ENCODE measurements around the gene SDK1.

Gene SDK1

GRCh38 chr7:3844540-3845151, 543.6 kb downstream of the SDK1 start:
- DNase-seq: no peak

GRCh38 chr7:3846738-3847137, 545.7 kb downstream of the SDK1 start:
- no peak for DNase-seq

- no peak for DNase-seq
These were observed 546.3 kb downstream of the SDK1 start for GRCh38 chr7:3847336-3847735.

- DNase-seq: no peak
These were observed 558.4 kb downstream of the SDK1 start for GRCh38 chr7:3859431-3859830.

- no peak for DNase-seq
These were observed 559.9 kb downstream of the SDK1 start for GRCh38 chr7:3860932-3861331.

GRCh38 chr7:3861386-3861785, 560.3 kb downstream of the SDK1 start:
- no peak for DNase-seq

GRCh38 chr7:3861941-3862340, 560.9 kb downstream of the SDK1 start:
- no peak for DNase-seq

- no peak for DNase-seq
These were observed 561.7 kb downstream of the SDK1 start for GRCh38 chr7:3862774-3863173.

- DNase-seq: no peak
These were observed 565.2 kb downstream of the SDK1 start for GRCh38 chr7:3866277-3866676.

GRCh38 chr7:3867863-3868262, 566.8 kb downstream of the SDK1 start:
- DNase-seq: no peak

GRCh38 chr7:3879355-3880075, 578.5 kb downstream of the SDK1 start:
- no peak for DNase-seq

GRCh38 chr7:3880228-3880987, 579.4 kb downstream of the SDK1 start:
- DNase-seq: no peak

- no peak for DNase-seq
These were observed 581.7 kb downstream of the SDK1 start for GRCh38 chr7:3882782-3883181.

- no peak for DNase-seq
These were observed 583.5 kb downstream of the SDK1 start for GRCh38 chr7:3884543-3884942.

- no peak for DNase-seq
These were observed 586.1 kb downstream of the SDK1 start for GRCh38 chr7:3887096-3887690.

- no peak for DNase-seq
These were observed 587.0 kb downstream of the SDK1 start for GRCh38 chr7:3888096-3888495.

GRCh38 chr7:3892157-3892556, 591.1 kb downstream of the SDK1 start:
- DNase-seq: no peak

- no peak for DNase-seq
These were observed 591.6 kb downstream of the SDK1 start for GRCh38 chr7:3892686-3893085.

- DNase-seq: no peak
These were observed 592.2 kb downstream of the SDK1 start for GRCh38 chr7:3893151-3893788.

GRCh38 chr7:3893789-3894153, 592.7 kb downstream of the SDK1 start:
- DNase-seq: no peak

GRCh38 chr7:3895341-3896116, 594.5 kb downstream of the SDK1 start:
- DNase-seq: no peak

GRCh38 chr7:3896169-3896765, 595.2 kb downstream of the SDK1 start:
- no peak for DNase-seq

Measured in NCI-H2081 treated with DMSO at 0.1 percent for 48 hours (cell line).